ENCODE data around the gene ZNF768. TPM values are rescaled to one million over a fixed set of nuclear protein-coding genes. Genes with fewer than 3 reads are reported as not detected.

The ZNF768 gene
- total RNA-seq, 1 donor from 2014 or later, result 25.7 TPM

- FAIRE-seq, result no peak
- DNase-seq (ENCODE audit: low spot score in 2 of 2), result no peak
Measured at GRCh38 chr16:30519120-30520049, 7.0 kb downstream of the ZNF768 start.

GRCh38 chr16:30518552-30518951 lies 7.8 kb downstream of the ZNF768 start:
- no peak for DNase-seq (ENCODE audit: low spot score in 2 of 2)
- FAIRE-seq, result no peak

GRCh38 chr16:30515275-30515674 lies 11.1 kb downstream of the ZNF768 start:
- FAIRE-seq, result no peak

DNA sequence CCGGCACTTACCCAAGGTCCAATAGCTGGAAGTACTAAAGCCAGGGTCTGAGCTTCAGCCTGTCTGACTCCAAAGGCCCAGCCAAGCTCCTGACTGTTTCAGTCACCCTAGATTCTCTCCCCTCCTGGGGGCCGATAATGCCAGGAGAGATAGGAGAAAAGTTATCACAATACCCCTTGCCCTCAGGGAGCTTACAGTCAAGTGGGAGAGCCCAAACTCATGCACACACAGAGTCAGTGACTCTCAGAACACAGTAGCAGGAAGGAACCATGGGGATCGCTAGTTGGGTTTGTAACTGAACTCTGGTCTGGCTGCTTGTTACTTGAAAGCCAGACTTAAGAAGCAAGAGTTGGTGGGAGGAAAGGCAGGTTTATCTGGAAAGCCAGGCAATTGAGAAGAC lies 14.9 kb downstream of the ZNF768 start:
- FAIRE-seq (no peak), DNase-seq (ENCODE audit: low spot score in 2 of 2) (no peak)

More at GRCh38 chr16:30515275-30515674, 11.1 kb downstream of the ZNF768 start:
- DNase-seq (ENCODE audit: low spot score in 2 of 2), result no peak

DNA sequence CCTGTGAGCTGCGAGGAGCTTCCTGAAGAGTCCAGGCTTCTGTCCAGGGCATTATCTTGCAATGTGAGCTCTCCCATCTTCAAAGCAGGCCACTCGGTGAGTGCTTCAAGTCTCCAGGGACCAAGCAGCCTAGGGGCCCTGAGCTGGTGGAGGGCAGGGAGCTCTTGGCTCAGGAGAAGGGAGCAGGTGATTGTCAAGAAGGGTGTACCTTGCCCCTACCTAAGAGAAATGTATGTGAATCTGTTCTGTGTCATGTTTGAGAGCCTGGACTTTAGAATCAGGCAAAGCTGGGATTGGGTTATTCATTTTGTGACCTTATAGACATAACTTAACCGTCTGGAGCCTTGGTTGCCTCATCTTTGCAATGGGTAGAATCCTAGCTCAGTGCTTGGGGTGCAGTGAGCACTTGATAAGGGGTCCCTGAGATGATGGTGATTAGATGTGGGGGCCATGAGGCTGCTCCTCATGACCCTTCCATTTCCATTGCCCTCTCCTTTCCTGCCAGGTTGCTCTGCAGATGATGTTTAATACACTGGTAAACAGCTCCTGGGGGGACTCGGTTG lies 15.9 kb downstream of the ZNF768 start:
- no peak for FAIRE-seq
- DNase-seq (ENCODE audit: low spot score in 2 of 2), result no peak

- FAIRE-seq (no peak), DNase-seq (ENCODE audit: low spot score in 2 of 2) (no peak)
Measured at GRCh38 chr16:30509081-30509765, 17.1 kb downstream of the ZNF768 start.

DNA sequence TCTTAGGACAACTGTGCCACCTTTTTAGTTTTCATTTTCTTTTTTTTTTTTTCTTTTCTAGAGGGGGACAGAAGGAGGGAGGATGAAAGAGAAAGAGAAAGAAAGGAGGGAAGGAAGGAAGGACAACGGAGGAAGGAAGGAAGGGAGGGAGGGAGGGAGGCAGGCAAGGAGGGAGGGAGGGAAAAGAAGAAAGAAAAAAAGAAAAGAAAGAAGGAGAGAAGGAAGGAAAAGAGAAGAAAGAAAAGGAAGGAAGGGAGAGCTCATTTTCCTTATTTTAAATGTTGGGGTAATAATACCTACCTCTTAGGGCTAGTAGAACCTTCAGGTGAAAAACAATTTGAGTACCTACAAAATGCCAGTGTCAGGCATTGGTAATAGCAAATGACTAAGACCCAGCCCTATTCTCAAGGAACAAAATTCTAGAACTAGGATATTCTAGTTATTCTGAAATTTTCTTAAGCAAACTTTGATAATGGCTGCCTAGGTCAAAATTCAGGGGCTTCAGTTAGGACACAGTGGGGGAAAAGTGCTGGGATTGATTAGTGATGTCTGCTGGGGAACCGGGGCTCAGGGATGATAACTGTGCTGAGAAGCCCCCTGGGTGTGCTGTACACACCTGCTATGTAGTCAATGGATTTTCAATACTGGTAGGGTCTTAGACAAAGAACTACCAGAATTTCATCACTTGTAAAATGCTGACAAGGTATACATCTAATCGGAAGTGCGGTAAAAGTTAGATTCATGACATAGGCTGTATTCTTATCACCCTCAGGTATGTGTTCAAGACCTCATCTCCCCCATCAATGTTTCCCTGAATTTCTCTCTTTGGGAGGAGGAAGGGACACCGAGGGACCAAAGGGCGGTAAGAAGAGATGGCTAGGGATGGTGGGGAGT lies 22.7 kb downstream of the ZNF768 start:
- FAIRE-seq (no peak), DNase-seq (ENCODE audit: low spot score in 2 of 2) (no peak)

- FAIRE-seq, result no peak
- DNase-seq (ENCODE audit: low spot score in 2 of 2), result no peak
Measured at GRCh38 chr16:30499284-30499683, 27.1 kb downstream of the ZNF768 start.

- FAIRE-seq (no peak), DNase-seq (ENCODE audit: low spot score in 2 of 2) (no peak)
Measured at GRCh38 chr16:30494709-30495108, 31.7 kb downstream of the ZNF768 start.

DNA sequence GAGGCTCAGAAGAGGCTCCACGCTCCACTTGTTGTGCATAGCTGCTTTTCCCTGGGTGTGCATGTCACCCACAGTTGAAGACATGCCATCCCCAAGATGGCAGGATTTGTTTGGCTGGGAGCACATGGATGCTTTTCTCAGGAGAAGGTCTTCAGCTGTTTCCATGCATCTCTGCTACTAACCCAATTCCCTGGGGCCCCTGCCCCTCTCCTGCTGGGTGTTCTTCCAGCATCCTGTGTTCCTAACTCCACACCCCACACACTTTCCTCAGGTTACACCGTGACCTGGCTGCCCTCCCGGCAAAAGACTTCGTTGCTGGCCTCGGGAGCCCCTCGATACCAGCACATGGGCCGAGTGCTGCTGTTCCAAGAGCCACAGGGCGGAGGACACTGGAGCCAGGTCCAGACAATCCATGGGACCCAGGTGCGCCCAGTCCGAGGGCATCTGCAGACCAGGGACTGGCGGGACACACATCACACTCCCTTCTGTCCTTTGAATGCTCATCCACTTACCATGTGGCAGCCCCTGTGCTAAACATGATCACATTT lies 32.4 kb downstream of the ZNF768 start:
- DNase-seq (ENCODE audit: low spot score in 2 of 2) (no peak), FAIRE-seq (no peak)

- DNase-seq (ENCODE audit: low spot score in 2 of 2) (no peak), FAIRE-seq (no peak)
Measured at GRCh38 chr16:30491744-30492308, 34.5 kb downstream of the ZNF768 start.

GRCh38 chr16:30491229-30491628 lies 35.1 kb downstream of the ZNF768 start:
- FAIRE-seq, result no peak
- no peak for DNase-seq (ENCODE audit: low spot score in 2 of 2)

GRCh38 chr16:30490210-30490609 lies 36.2 kb downstream of the ZNF768 start:
- FAIRE-seq (no peak), DNase-seq (ENCODE audit: low spot score in 2 of 2) (no peak)

GRCh38 chr16:30488764-30489605 lies 37.4 kb downstream of the ZNF768 start:
- DNase-seq (ENCODE audit: low spot score in 2 of 2), result no peak
- no peak for FAIRE-seq

- no peak for DNase-seq (ENCODE audit: low spot score in 2 of 2)
- FAIRE-seq, result no peak
Measured at GRCh38 chr16:30485818-30486436, 40.4 kb downstream of the ZNF768 start.

DNA sequence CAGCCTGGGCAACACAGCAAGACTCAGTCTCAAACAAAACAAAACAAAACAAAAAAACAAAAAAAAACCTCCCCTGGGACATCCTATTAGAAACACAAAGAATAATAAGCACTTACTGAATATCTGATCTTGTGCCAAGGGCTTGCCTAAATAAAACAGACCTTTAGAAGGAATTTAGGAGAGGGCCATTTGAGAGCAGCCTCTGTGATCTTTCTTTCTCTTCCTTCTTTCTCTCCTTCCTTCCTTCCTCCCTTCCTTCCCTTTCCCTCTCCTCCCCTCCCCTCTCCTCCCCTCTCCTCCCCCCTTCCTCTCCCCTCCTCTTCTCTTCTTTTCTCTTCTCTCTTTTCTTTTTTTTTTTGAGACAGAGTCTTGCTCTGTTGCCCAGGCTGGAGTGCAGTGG lies 41.5 kb downstream of the ZNF768 start:
- FAIRE-seq, result no peak
- no peak for DNase-seq (ENCODE audit: low spot score in 2 of 2)

DNA sequence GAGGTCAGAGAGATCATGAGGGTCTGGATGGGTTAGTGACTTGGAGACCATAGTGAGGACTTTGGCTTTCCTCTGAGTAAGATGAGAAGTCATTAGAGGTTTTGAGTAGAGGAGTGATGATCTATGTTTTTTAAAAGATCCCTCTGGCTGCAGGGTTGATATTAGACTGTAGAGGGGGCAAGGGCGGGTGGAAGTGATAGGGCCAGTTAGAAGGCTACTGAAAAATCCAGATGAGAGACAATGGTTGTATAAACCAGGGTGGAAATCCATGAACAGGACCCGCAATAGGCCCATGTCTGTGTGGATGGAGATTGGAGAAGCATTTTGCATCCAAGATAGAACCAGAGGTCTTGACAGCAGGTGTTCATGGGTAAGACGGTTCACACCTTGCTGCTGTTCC lies 44.0 kb downstream of the ZNF768 start:
- no peak for FAIRE-seq
- DNase-seq (ENCODE audit: low spot score in 2 of 2), result no peak

- no peak for DNase-seq (ENCODE audit: low spot score in 2 of 2)
- FAIRE-seq, result no peak
Measured at GRCh38 chr16:30481381-30481780, 45.0 kb downstream of the ZNF768 start.

Measured in frontal cortex (tissue), 4 donors.